Measurements from ENCODE around the gene CHRM3.
"Not testable (repeated sequence)": the region's sequence is repeated elsewhere in the genome, so short reads cannot be mapped to it uniquely, and the experiment has no call there.

The CHRM3 gene

DNA sequence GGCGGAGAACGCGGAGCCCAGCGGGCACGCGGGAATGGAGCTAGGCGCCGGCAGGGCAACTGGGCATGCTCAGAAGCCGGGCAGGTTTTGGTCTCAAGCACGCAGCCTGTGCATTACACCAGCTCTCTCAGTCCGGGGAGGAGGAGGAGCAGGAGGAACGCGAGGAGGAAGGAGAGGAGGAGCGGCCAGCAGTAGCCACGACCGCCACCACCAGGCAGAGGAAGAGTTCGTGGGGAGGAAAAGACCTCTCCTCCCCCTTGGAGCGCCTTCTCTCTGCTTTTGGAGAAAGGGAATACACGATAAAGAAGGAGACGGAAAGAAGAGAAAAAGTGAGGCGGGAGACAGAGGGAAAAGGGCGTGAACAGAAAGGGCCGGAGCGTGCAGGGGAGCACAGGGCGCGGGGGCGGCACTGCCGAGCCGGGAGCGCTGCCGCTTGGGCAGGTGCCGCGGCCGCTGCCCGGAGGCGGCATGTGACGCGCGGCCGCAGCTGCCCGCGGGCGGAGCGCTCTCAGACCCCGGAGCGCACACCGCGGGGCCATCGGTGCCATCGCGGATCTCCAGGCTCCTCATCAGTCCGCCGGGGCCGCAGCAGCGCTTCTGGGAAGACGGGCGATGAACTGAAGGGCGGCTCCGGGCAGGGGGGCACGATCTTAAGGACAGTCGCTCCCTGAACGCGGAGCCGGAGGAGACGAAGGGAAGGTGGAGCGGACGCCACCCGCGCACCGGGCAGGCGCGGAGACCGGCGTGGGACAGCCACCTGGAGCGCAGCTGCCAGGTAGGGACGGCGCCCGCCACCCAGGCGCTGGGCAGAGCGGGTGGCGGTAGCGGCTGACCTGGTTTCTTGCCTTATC, at the start of gene CHRM3:
Gene CHRM3, plus strand, starts transcription at position 116 of the 851 bp plus-strand sequence. CDS start 520,884 bp downstream, outside the sequence.
- DNase-seq, result no peak

DNA sequence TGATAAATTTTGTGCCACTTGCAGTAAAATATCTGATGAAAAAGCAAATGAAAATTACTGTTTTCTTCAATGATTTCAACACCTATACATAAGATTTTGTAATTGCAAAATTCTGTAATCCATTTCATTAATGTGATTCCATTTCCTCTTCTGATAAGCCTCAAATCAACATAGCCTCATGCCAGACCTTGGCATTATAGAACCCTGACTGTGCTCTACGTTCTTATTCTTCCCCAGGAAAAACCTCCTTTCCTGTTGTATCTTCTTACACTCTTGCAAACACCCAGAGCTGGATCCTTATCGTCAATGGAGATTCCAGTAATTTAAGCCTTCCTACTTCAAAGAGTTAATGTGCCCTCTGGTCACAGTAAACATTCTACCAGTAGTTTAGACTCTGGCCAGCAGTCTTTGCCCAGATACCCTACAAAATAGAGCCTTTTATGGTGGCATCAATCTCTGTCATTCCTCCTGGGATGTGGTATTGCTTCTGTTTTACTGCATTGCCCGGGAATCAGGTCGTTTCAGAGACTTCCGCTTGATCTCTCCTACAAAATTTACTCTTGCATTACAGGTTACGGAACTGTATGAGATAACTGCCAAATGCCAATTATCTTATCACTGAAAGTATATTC, 48.5 kb upstream of the CHRM3 start:
- no peak for DNase-seq

DNA sequence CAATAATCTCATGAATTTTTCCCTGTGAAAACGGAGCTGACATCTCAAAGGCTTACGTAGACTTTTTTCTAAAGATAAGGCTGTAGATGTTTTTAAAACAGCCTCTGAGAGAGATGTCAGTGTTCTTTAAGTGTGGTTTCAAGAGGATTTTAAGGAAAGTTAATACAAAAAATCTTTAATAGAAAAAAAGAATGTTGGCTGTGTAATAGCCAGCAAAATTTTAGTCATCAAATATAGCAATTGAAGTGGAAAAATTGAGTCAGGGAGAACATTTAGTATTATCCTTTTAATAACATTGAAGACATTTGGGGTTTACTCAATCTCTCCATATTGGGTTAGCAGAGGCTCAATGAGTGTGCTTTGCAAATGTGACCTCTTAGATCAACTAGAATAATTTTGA, 38.6 kb upstream of the CHRM3 start:
- no peak for DNase-seq

DNA sequence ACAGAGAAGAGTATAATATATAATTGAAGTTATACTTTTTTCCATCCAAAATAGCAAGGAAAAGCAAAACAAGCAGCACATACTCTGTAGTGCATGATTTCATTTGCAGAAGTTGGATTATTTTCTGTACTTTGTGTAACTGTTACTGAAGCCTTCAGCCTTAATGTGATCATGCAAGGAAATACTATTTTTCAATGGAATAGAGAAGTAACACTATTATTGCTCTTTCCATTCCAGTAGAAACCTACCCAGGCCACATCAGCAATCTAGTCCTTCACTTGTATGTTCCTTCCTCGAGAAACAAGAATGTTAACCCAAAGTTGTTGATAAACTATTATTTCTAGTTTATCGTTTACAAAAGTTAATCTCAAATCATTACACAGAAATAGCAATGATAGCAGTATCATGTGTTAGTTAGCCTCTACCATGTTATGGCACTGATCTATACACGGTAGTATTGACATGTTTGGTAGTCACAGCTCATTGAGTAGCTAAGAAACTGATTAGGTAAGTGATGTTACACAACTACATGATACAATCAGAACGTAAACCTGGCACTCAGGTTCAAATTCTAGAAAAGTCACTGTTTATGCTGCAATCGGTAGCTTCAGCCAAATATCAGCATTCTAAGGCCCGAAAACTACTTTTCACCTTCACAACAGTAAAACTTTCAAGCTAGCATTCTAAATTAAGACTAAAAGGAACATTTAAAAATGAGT, 37.6 kb upstream of the CHRM3 start:
- DNase-seq, result no peak

DNA sequence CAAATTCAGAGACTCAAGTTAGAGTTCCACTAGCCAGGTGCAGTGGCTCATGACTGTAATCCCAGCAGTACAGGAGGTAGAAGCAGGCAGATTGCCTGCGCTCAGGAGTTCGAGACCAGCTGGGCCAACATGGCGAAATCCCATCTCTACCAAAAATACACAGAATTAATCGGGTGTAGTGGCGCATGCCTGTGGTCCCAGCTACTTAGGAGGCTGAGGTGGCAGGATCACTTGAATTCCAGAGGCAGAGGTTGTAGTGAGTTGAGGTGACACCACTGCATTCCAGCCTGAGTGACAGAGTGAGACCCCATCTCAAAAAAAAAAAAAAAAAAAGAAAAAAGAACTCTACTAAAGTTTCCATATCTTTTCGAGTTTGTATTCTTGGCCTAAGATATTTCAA, 36.7 kb upstream of the CHRM3 start:
- no peak for DNase-seq

DNA sequence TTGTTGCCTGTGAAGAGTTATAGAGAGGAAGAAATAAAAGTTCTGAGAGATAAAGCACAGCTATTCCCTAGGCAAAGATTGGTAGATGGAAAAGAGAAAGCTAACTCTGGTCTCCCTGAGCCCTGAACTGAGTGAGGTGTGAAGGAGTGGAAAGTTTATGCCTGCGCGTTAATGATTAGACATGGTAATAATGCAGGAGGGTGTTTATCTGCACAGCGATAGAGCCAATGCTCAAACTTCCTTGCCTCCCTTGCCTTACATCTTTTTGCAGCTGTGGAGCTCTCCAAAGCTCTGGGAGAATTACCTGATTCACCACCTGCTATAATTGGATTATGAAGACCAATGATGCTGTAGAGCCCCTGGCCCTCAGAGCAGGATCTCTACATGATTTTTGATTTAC, 32.8 kb upstream of the CHRM3 start:
- no peak for DNase-seq

DNA sequence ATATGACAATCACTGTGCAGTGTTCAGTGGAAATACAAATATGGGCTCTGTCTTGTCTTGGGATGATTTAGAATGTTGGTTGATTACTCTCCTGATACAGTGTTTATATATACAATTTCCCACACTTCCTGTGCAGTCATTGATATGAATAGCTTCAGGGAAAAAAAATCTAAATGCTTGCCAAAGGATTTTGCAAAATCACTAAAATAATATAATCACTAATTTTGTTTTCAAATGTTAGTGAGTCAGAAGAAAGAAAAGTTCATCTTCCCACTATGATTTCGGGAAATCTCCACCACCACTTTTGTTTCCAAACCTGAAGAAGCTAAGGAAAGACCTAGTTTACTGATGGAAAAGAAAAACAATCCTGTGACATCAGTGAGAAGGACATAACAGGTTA, 32.1 kb upstream of the CHRM3 start:
- no peak for DNase-seq

DNA sequence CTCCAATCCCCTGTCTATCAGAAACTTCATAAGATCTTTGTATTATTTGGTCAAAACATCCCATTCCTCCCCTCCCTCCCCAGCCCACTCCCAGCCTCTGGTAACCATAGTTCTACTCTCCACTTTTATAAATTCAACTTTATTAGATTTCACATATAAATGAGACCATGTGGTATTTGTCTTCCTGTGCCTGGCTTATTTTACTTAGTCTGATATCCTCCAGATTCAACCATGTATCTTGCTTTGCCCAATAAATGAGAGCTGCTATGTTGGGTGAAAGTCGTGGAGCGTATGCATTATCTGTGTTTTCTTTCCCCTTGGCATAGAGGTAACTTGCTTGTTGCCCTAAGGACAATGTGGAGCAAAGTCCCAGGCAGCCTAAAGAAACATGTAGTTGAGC, 28.5 kb upstream of the CHRM3 start:
- no peak for DNase-seq

DNA sequence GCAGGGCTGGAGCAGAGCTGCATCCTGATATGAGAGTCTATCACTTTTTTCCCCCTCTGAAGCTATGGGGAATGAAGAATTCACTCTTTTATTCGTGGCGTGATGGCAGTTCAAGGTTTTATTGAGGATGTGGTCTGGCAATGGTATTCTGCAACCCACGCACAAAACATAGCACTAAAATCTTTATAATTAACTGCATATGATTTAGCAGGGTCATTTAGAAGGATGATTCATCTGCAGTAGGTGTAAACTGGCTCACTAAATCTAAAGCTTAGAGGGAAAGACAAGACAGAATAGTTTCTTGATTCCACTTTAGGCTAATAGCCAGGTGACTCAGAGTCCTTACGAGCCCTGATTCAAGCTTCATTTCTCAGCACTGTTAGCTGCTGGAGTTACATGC, 25.0 kb upstream of the CHRM3 start:
- DNase-seq, result no peak

DNA sequence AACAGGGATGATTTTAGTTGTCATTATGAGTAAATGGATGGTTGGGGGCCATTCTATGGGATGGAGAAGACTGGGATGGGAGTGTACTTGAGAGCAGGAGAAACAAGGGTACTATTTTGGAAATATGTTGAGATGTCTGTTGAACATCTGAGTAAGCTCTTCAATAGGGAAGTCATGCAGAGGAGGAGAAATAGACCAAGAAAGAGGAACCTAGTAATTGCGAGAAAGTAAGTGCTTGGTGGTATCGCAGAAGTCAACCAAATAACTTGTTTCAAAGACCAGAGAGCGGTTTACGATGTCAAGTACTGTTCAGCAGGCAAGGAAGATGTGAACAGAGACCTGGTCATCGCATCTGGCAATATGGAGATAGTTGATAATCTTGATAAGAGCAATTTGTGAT, 22.4 kb upstream of the CHRM3 start:
- DNase-seq, result no peak

DNA sequence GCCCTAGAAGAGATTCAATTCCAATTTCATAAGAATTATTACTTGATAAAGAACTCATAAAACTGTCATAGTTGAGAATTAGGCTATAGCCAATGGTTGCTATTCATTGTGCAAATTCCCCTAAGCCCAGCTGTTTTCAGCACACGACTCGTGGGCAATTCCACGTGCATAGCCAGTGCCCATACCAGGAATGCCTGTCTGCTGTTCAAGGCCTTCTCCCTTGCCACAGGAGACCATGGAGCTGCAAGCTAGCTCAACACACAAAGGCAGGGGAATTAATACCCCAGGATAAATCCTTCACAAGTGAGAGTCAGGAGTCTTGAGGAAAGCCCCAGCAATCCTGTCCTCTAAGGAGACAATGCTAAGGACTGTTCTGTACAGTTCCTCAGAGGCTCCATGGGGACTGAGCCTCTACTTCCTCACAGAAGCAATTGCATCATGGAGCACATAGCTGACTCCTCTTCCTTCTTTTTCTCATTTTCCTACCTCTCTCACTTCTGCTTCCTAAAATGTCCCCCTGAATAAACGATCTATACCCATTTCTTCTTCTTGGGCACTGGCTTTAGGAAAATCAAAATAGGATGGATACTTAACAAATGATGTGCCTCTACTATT, 19.1 kb upstream of the CHRM3 start:
- DNase-seq, result no peak

DNA sequence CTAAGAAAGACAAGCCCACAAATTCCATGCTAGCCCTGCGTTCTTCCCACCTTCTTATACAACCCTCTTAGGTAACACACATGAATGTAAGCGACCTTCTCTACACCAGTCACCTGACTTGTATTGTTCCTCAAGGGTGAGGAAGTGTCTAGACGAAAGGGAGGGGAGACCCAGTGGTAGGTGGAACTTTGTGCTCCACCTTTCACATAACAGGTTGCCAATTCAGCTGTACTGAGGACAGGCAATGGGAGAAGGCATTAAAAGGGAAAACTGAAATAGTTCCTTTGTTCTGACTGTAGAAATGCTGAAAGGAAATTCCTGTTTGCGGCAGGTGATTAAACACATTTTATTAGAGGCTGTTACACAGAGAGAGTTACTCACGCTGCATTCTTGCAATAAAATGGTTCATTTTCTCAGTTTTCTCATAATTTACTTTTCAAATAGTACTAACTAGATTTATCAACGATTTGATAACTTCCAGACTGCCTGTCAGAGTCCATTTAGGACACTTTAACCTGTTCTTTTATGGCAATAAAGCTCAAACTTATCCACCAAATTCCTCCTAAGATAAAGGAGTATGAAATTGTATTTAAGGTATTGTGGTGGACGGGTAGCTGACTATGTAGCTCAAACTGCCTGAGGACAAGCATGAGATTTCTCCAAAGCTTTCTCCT, 17.8 kb upstream of the CHRM3 start:
- no peak for DNase-seq

DNA sequence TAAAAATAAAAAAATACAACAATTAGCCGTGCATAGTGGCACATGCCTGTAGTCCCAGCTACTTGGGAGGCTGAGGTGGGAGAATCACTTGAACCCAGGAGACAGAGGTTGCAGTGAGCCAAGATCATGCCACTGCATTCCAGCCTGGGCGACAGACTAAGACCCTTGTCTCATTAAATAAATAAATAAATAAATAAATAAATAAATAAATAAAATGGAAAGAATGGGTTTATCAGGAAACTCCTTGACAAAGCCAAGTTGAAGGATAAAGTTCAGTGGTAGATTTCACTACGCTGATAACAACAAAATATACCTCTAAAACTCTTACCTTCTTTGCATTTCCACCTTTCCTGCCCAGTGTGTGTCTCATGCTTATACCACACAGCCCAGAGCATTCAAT, 15.5 kb upstream of the CHRM3 start:
- not testable (repeated sequence) for DNase-seq

DNA sequence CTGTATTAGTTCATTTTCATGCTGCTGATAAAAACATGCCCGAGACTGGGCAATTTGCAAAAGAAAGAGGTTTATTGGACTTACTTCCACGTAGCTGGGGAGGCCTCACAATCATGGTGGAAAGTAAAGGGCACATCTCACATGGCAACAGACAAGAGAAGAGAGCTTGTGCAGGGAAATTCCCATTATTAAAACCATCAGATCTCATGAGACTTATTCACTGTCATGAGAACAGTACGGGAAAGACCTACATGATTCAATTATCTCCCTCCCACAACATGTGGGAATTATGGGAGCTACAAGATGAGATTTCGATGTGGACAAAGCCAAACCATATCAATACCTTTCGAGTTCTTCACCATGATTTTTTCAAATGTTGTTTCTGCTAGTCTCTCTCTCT, 3.7 kb upstream of the CHRM3 start:
- no peak for DNase-seq

DNA sequence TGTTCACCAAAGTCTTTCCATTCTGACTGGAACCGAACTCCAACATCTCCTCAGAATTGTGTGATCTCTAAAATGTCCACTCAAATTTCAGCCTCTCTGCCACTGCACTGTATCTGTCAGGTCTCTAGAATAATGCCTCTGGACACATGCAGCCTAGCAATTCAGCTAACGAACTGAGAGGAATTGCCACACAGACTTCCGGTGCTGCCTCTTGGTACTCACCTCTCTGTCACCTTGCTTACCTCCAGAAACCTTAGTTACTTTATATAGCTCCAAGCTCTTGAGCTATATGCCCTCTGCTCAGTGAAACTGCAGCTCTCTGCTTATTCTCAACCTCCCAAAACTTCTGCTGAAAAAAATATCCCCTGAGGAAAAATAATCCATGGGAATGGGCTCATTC, 2.7 kb upstream of the CHRM3 start:
- no peak for DNase-seq

DNA sequence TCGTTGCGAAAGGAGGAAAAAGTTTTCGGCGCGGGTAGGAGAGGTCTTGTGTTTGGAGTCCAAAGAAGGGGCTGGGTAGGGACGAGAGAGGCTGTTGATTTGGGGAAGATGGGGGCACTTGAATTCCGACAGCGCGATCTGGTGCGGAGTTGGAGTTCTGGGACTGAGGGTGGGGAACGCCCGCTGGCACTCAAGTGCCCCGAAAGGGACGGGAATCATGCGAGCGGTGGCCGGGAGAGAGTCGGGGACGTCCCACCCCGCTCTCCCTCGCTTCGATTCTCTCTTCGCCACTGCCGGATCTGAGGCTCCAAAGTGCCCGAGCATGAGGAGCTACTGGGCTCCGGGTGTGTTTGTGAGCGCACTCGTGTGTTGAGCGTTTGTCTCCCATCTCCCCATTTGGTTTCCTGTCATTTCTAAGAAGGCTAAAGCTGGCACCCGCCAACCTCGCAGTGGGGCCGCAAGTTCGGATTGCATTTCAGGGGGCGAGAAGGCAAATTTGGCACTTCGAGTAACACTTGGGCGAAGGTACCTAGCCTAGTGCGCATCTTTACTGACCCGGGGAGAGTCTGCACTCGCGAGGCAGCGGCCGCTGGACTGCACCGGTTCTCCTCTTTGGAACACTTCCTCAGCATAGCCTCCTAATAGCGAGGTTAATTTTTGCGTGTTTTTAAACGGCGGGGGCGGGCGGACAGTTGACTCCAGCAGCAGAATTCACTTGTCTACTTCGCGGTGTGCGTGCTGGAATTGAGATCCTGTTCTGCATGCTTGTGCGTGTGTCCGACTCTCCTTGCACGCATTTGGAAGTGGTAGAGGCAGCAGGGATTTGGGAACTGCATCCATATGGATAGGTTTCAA, 1.2 kb downstream of the CHRM3 start:
- no peak for DNase-seq

DNA sequence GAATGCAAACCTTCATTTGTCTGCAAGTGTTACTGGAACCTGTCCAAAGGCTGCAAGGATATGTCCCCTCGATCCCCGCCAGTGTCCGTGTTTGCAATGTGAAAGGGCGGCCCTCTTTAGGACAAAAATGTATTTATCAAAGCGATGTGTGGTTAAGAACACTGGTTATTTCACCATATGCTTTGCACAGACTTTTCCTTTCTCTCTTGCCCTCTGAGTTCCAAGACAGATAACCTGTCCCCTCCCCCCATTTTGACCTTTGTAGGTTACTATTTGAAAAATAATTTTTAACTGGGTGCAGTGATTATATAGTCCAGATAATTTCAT, 1.8 kb downstream of the CHRM3 start:
- DNase-seq, result no peak

DNA sequence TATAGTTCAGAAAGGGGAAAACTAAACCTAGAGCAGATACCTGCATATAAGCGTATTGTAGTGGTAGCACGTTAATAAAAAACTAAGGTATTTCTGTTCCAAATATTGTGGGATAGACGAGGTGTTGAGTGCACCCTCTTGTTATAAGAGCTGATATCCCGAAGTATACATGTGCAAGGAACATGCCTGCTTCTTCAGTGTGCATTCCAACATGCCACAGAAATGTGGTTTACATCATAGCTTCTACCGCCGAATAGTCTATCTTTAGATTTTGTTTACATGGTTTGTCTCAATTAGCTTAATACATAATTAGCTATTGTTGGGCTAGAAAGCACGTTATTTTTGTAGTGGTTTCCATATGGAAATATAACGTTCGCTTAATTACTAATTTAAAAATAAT, 2.2 kb downstream of the CHRM3 start:
- no peak for DNase-seq

DNA sequence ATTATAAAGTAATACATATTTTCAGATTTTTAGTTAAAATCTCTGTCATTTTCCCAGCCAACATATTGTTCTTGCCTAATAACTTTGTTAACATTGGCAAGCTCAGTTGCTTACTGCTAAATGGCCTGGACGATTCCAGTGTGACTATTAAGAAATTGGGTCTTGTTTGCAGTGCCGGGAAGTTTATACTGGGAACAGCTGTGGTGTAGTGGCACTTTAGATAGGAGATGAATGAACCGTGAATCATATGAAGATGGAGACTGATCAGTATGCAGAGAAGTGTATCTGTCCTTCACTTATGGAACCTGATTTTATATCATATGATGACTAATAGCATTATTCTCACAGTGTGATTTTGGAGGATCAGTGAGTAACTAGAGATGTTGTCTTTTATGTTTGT, 3.3 kb downstream of the CHRM3 start:
- DNase-seq, result no peak

DNA sequence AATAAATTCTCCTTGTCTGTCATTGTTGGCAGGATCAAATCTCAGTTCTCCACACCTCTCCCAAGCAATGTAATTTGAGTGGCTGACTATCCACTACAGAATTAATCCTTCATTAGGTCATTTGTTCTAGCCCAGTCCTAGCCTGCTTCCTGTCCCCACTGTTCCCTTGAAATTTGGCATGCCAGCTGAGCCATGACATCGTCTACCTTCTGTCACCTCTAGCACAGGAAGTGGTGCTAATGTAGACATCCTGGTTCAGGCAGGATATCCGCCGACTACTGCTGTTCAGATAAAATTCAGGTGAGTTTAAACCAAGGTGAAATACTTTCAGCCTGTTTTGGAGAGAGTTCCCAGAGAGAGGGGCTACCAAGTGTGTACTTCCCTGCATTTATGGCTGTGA, 5.9 kb downstream of the CHRM3 start:
- no peak for DNase-seq

DNA sequence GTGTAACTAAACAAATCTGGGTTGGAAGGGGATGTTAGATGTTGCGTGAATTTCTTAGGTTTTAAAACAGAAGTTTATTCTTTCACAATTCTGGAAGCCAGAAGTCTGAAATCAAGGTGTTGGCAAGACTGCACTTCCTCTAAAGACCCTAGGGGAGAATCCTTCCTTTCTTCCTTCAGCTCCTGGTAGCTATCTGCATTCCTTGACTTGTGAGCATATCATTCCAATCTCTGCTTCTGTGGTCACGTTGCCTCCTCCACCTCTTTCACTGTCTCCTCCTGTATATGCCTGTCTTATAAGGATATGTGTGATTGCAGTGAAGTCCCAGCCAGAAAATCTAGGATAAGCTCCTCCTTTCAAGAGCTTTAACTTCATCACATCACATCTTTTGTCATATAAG, 7.7 kb downstream of the CHRM3 start:
- DNase-seq, result no peak

DNA sequence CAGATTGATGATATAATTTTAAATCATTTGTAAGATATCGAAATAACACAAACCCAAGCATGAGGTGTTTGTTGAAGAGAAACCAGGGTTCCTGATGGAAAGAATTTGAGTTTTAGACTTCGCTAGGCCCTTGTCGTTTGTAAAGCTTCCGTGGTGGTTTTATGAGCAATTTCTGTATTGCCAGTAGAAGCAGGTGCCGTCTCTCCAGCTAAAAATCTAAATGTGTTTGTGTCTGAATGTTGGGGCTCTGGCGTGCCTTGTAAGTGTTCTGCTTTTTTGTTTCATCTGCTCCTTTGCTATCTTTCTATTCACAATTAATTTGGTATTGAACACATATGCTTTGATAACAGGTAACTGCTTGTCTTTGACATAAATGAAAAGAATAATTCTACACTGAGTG, 27.5 kb downstream of the CHRM3 start:
- no peak for DNase-seq

Data from GDM1 (cell line).